Mesendoderm (in vitro differentiated cells): Measurements from ENCODE around the gene CYFIP2.
A peak's percentile ranks its signal among the peaks of the same experiment; 100 is the strongest.

Source experiments
- DNase-seq: peaks from one replicate; pipeline ENCODE4 v3.0.0; 2013
- H2AK5ac ChIP-seq: 2 replicates; pipeline ENCODE4 v1.6.1; 2013; ENCODE audit warnings: low read length, inconsistent platforms
- H2BK120ac ChIP-seq: 2 replicates; pipeline ENCODE4 v1.6.1; 2013; ENCODE audit warnings: low read depth, mild to moderate bottlenecking, low read length, moderate library complexity, mixed read lengths
- H2BK15ac ChIP-seq: replicated peaks from 2 replicates; pipeline ENCODE4 v1.6.1; 2013; ENCODE audit warnings: low read depth, mild to moderate bottlenecking, moderate library complexity
- H2BK5ac ChIP-seq: 2 replicates; pipeline ENCODE4 v1.6.1; 2013; ENCODE audit warnings: low read length, inconsistent platforms
- H3K18ac ChIP-seq: 2 replicates; pipeline ENCODE4 v1.6.1; 2013; ENCODE audit warnings: mild to moderate bottlenecking, low read length, mixed read lengths
- H3K23ac ChIP-seq: one replicate; pipeline ENCODE4 v1.6.1; 2013; ENCODE audit warnings: low read length
- H3K27ac ChIP-seq: 2 replicates; pipeline ENCODE4 v1.5.1; 2013; ENCODE audit warnings: low read depth, mild to moderate bottlenecking, inconsistent platforms, low read length, moderate library complexity
- H3K27me3 ChIP-seq: 2 replicates; pipeline ENCODE4 v1.6.1; 2013; ENCODE audit warnings: low read length, control low read depth, mild to moderate bottlenecking, inconsistent platforms; ENCODE audit not compliant: insufficient read depth, poor library complexity
- H3K36me3 ChIP-seq: 2 replicates; pipeline ENCODE4 v1.6.1; 2013; ENCODE audit warnings: low read length, inconsistent platforms; ENCODE audit not compliant: control insufficient read depth, insufficient read depth
- H3K4ac ChIP-seq: one replicate; pipeline ENCODE4 v1.6.1; 2013; ENCODE audit warnings: low read depth, mild to moderate bottlenecking, low read length, moderate library complexity
- H3K4me1 ChIP-seq: 2 replicates; pipeline ENCODE4 v1.6.1; 2013; ENCODE audit warnings: low read depth, low read length, inconsistent platforms; ENCODE audit not compliant: control insufficient read depth
- H3K4me2 ChIP-seq: 2 replicates; pipeline ENCODE4 v1.6.1; 2013; ENCODE audit warnings: low read length
- H3K4me3 ChIP-seq: 2 replicates; pipeline ENCODE4 v1.5.1; 2013; ENCODE audit warnings: mild to moderate bottlenecking, low read length
- H3K56ac ChIP-seq: one replicate; pipeline ENCODE4 v1.6.1; 2013; ENCODE audit warnings: low read length
- H3K79me1 ChIP-seq: 2 replicates; pipeline ENCODE4 v1.6.1; 2013; ENCODE audit warnings: low read length, inconsistent platforms
- H3K79me2 ChIP-seq: 2 replicates; pipeline ENCODE4 v1.6.1; 2013; ENCODE audit warnings: mild to moderate bottlenecking, low read length; ENCODE audit not compliant: control insufficient read depth, insufficient read depth
- H3K9ac ChIP-seq: 2 replicates; pipeline ENCODE4 v1.6.1; 2013; ENCODE audit warnings: low read length, inconsistent platforms
- H4K5ac ChIP-seq: one replicate; pipeline ENCODE4 v1.6.1; 2013; ENCODE audit warnings: low read length
- H4K8ac ChIP-seq: one replicate; pipeline ENCODE4 v1.6.1; 2013; ENCODE audit warnings: low read depth, mild to moderate bottlenecking, control low read depth, low read length, moderate library complexity
- WGBS: extraction: QIAGEN DNeasy Blood & Tissue Kit; methylation state at CpG from one replicate; pipeline ENCODE4 v1.1.7; 2013; ENCODE audit warnings: low lambda C conversion rate, missing lambda C conversion rate; ENCODE audit not compliant: insufficient coverage; ENCODE audit errors: extremely low coverage; 5-methylcytosine and 5-hydroxymethylcytosine counted together

The CYFIP2 gene

GRCh38 chr5:157322581-157322980, 56.7 kb downstream of the CYFIP2 start:
- Histone ChIP-seq H3K4ac (no peak overlapping the region), H4K5ac (no peak overlapping the region), H3K56ac (no peak overlapping the region), H3K23ac (no peak overlapping the region), H3K27ac (no peak overlapping the region), H3K4me3 (no peak overlapping the region), H3K4me1 (no peaks in the 10 kb centered on the region), H3K9ac (no peak overlapping the region), H4K8ac (no peak overlapping the region), H2AK5ac (no peak overlapping the region), H2BK5ac (no peak overlapping the region), H3K79me1 (no peaks in the 10 kb centered on the region), H3K79me2 (no peaks in the 10 kb centered on the region), H2BK15ac (no peak overlapping the region), H3K36me3 (no peaks in the 10 kb centered on the region), H3K18ac (no peak overlapping the region), H3K27me3 (no peaks in the 10 kb centered on the region), H2BK120ac (no peak overlapping the region), H3K4me2 (no peak overlapping the region)
- WGBS, result no CpG with 5 or more reads among the region's 13 CpGs
- no peak for DNase-seq

- H3K18ac ChIP-seq, result no peak overlapping the region
- no peak overlapping the region for H3K9ac ChIP-seq
- DNase-seq, result peak; percentile 46
- no peak overlapping the region for H2BK120ac ChIP-seq
- H4K5ac ChIP-seq, result no peak overlapping the region
- H3K27me3 ChIP-seq, result no peaks in the 10 kb centered on the region
- H3K79me2 ChIP-seq, result no peaks in the 10 kb centered on the region
- no peak overlapping the region for H2AK5ac ChIP-seq
- H3K27ac ChIP-seq, result no peak overlapping the region
- H3K4me3 ChIP-seq, result no peak overlapping the region
- no peak overlapping the region for H3K4ac ChIP-seq
- no peak overlapping the region for H2BK5ac ChIP-seq
- WGBS, result no CpG with 5 or more reads among the region's 10 CpGs
- H3K4me2 ChIP-seq, result no peak overlapping the region
- no peak overlapping the region for H3K56ac ChIP-seq
- H4K8ac ChIP-seq, result no peak overlapping the region
- no peak overlapping the region for H3K23ac ChIP-seq
- no peaks in the 10 kb centered on the region for H3K4me1 ChIP-seq
- H3K79me1 ChIP-seq, result no peaks in the 10 kb centered on the region
- H3K36me3 ChIP-seq, result no peaks in the 10 kb centered on the region
- no peak overlapping the region for H2BK15ac ChIP-seq
These were observed 57.3 kb downstream of the CYFIP2 start for GRCh38 chr5:157323107-157323706.

DNA sequence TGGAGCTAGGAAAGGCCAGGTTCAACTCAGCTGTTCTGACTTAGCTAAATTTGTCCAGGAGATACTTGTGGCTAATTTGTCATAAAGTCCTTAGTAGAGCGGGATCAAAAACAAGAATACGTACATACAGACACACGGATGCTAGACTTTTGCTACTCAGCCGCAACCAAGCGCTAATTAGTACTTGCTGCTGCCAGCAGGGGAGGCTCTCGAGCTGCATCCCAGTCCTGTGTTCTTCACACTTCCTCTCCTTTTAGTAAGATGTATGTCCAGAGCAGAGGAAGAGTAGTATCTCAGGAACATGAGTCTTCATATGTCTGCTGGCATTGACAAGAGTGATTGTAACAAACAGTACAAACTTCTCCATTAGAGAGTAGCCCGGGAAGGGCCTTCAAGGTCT, 58.3 kb downstream of the CYFIP2 start:
- WGBS, result no CpG with 5 or more reads among the region's 7 CpGs
- no peaks in the 10 kb centered on the region for H3K36me3 ChIP-seq
- H2BK120ac ChIP-seq, result no peak overlapping the region
- H3K4ac ChIP-seq, result no peak overlapping the region
- H3K9ac ChIP-seq, result no peak overlapping the region
- H4K8ac ChIP-seq, result no peak overlapping the region
- H4K5ac ChIP-seq, result no peak overlapping the region
- H2AK5ac ChIP-seq, result no peak overlapping the region
- no peaks in the 10 kb centered on the region for H3K79me1 ChIP-seq
- no peak overlapping the region for H3K27ac ChIP-seq
- no peaks in the 10 kb centered on the region for H3K79me2 ChIP-seq
- no peaks in the 10 kb centered on the region for H3K27me3 ChIP-seq
- DNase-seq, result peak; percentile 55
- no peak overlapping the region for H3K18ac ChIP-seq
- H3K23ac ChIP-seq, result no peak overlapping the region
- no peaks in the 10 kb centered on the region for H3K4me1 ChIP-seq
- H2BK15ac ChIP-seq, result no peak overlapping the region
- no peak overlapping the region for H3K4me2 ChIP-seq
- no peak overlapping the region for H2BK5ac ChIP-seq
- H3K4me3 ChIP-seq, result no peak overlapping the region
- no peak overlapping the region for H3K56ac ChIP-seq

DNA sequence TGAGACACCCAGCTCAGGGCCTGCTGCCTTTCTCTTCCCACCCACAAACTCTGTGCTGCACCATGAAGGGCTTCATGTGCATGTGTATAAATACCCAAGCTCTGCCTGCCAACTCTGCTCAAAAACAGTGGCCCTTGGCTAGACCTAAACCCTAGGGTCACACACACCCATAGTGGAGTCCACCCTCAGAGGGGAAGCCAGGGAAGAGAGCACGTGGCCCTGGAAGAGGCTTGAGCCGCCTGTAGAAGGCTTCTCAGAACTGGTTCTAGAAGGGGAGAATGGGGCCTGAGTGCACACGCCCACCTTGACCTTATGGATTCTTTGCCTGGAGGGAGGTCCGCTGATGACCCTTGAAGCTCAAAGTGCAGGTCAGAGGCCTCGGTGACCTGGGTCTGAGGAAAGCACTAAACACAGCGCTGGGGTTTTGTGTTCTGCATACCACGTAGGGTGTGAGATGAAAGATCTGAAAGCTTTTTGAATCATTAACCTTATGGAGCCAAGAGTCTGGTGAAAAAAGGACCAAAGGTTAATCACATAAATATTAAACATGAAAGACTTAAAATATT, 60.6 kb downstream of the CYFIP2 start:
- H3K4me3 ChIP-seq, result no peak overlapping the region
- H3K27me3 ChIP-seq, result no peaks in the 10 kb centered on the region
- WGBS, result no CpG with 5 or more reads among the region's 7 CpGs
- no peaks in the 10 kb centered on the region for H3K36me3 ChIP-seq
- no peaks in the 10 kb centered on the region for H3K4me1 ChIP-seq
- H3K18ac ChIP-seq, result no peak overlapping the region
- no peak overlapping the region for H4K5ac ChIP-seq
- H3K27ac ChIP-seq, result no peak overlapping the region
- H3K4me2 ChIP-seq, result no peak overlapping the region
- H3K79me1 ChIP-seq, result no peaks in the 10 kb centered on the region
- H3K9ac ChIP-seq, result no peak overlapping the region
- no peak overlapping the region for H2BK120ac ChIP-seq
- no peak overlapping the region for H4K8ac ChIP-seq
- H2BK15ac ChIP-seq, result no peak overlapping the region
- no peak overlapping the region for H3K4ac ChIP-seq
- H3K56ac ChIP-seq, result no peak overlapping the region
- H3K79me2 ChIP-seq, result no peaks in the 10 kb centered on the region
- no peak for DNase-seq
- H3K23ac ChIP-seq, result no peak overlapping the region
- H2BK5ac ChIP-seq, result no peak overlapping the region
- H2AK5ac ChIP-seq, result no peak overlapping the region

DNA sequence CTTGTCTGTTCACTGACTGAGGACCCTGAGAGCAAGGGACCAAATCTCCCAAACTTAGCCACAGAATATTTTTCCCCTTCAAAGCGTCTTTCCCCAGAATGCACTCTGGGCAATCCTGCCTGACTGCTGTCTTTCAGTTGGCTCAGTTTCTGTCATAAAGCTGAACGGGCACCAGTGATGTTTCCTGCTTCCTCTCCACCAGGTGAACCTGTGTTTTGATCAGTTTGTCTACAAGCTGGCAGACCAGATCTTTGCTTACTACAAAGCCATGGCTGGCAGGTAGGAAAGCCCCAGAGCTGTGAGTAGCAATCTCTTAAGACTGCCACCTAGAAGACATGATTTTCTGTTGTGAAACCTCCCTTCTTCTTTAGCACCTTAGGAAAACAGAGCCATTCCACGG, 61.8 kb downstream of the CYFIP2 start:
- Histone ChIP-seq H3K9ac (no peak overlapping the region), H3K4me1 (no peaks in the 10 kb centered on the region), H4K5ac (no peak overlapping the region), H2AK5ac (no peak overlapping the region), H3K56ac (no peak overlapping the region), H3K36me3 (no peaks in the 10 kb centered on the region), H3K27ac (no peak overlapping the region), H3K23ac (no peak overlapping the region), H3K79me2 (no peaks in the 10 kb centered on the region), H4K8ac (no peak overlapping the region), H3K27me3 (no peaks in the 10 kb centered on the region), H3K4me3 (no peak overlapping the region), H3K4ac (no peak overlapping the region), H3K18ac (no peak overlapping the region), H3K79me1 (no peaks in the 10 kb centered on the region), H2BK120ac (no peak overlapping the region), H2BK5ac (no peak overlapping the region), H2BK15ac (no peak overlapping the region), H3K4me2 (no peak overlapping the region)
- DNase-seq, result no peak
- WGBS, result no CpG with 5 or more reads among the region's 3 CpGs
